Loucy (cell line): ENCODE measurements around the gene TWF1.
A peak's percentile ranks its signal among the peaks of the same experiment; 100 is the strongest.

ENCODE experiments used
- H2AFZ ChIP-seq: fragments of 200-600 bp; sonication (generic); 2 replicates; pipeline ENCODE4 v1.6.0; 2016; ENCODE audit warnings: antibody characterized with exemption, mild to moderate bottlenecking, low read length, moderate library complexity
- H3F3A ChIP-seq: fragments of 200-600 bp; 2 replicates; pipeline ENCODE4 v1.6.0; 2016; ENCODE audit warnings: antibody characterized with exemption, low read depth, mild to moderate bottlenecking
- H3K27me3 ChIP-seq: fragments of 200-600 bp; sonication (generic); 2 replicates; pipeline ENCODE4 v1.6.1; 2014; ENCODE audit warnings: low read length, mild to moderate bottlenecking; ENCODE audit not compliant: insufficient read depth, poor library complexity, severe bottlenecking
- H3K36me3 ChIP-seq: fragments of 200-600 bp; sonication (generic); 2 replicates; pipeline ENCODE4 v1.6.1; 2016; ENCODE audit warnings: low read length; ENCODE audit not compliant: insufficient read depth
- H3K4me1 ChIP-seq: fragments of 200-600 bp; sonication (generic); 2 replicates; pipeline ENCODE4 v1.5.1; 2014; ENCODE audit warnings: low read length, mild to moderate bottlenecking; ENCODE audit not compliant: insufficient read depth, poor library complexity, severe bottlenecking
- H3K4me2 ChIP-seq: fragments of 200-600 bp; sonication (generic); 2 replicates; pipeline ENCODE4 v1.6.0; 2014; ENCODE audit warnings: antibody characterized with exemption, low read length, low read depth, mild to moderate bottlenecking; ENCODE audit not compliant: poor library complexity, severe bottlenecking
- H3K4me3 ChIP-seq: fragments of 200-600 bp; sonication (generic); 2 replicates; pipeline ENCODE4 v1.5.1; 2014; ENCODE audit warnings: low read length, mild to moderate bottlenecking, mixed read lengths; ENCODE audit not compliant: poor library complexity, severe bottlenecking
- H3K79me2 ChIP-seq: fragments of 200-600 bp; sonication (generic); 2 replicates; pipeline ENCODE4 v1.6.1; 2014; ENCODE audit warnings: low read length; ENCODE audit not compliant: insufficient read depth
- H3K9ac ChIP-seq: fragments of 200-600 bp; sonication (generic); 2 replicates; pipeline ENCODE4 v1.6.0; 2014; ENCODE audit warnings: mild to moderate bottlenecking, low read depth, low read length, moderate library complexity; ENCODE audit not compliant: poor library complexity, severe bottlenecking
- H3K9me2 ChIP-seq: fragments of 200-600 bp; sonication (generic); replicated peaks from 2 replicates; pipeline ENCODE4 v1.6.1; 2016; ENCODE audit warnings: low read depth, low read length, mixed read lengths
- H3K9me3 ChIP-seq: fragments of 200-600 bp; sonication (generic); 2 replicates; pipeline ENCODE4 v1.6.1; 2014; ENCODE audit warnings: mild to moderate bottlenecking, antibody characterized with exemption, low read length, low read depth; ENCODE audit not compliant: insufficient read depth
- H4K20me1 ChIP-seq: fragments of 200-600 bp; sonication (generic); 2 replicates; pipeline ENCODE4 v1.6.0; 2014; ENCODE audit warnings: antibody characterized with exemption, low read length, mild to moderate bottlenecking; ENCODE audit not compliant: insufficient read depth, poor library complexity, severe bottlenecking
- CTCF ChIP-seq: fragments of 200-600 bp; sonication (generic); conservative IDR thresholded peaks from 2 replicates; pipeline ENCODE4 v1.5.1; 2014; ENCODE audit warnings: mild to moderate bottlenecking, antibody characterized with exemption, low read length
- EZH2phosphoT487 ChIP-seq: fragments of 200-600 bp; IDR thresholded peaks from 2 replicates; pipeline ENCODE4 v1.6.1; 2018; ENCODE audit warnings: antibody characterized with exemption, mild to moderate bottlenecking, moderate library complexity, borderline replicate concordance

Gene TWF1

GRCh38 chr12:43807386-43807785 is 1.3 kb upstream of the TWF1 start:
- H3F3A ChIP-seq, result no peaks in the 10 kb centered on the region
- peak overlapping the region; percentile 80 for H3K9ac ChIP-seq
- H3K27me3 ChIP-seq, result no peaks in the 10 kb centered on the region
- H3K4me3 ChIP-seq, result peak overlapping the region; percentile 99
- H2AFZ ChIP-seq, result no peak overlapping the region
- H3K36me3 ChIP-seq, result peaks cover 5% of the 10 kb centered on the region; the same call in 1 of the 2 replicates
- H4K20me1 ChIP-seq, result peaks cover 35% of the 10 kb centered on the region
- H3K4me1 ChIP-seq, result peaks cover 37% of the 10 kb centered on the region
- H3K9me3 ChIP-seq, result no peaks in the 10 kb centered on the region
- TF ChIP-seq CTCF (no peak), EZH2phosphoT487 (no peak)
- peaks cover 35% of the 10 kb centered on the region for H3K79me2 ChIP-seq
- peak overlapping the region; percentile 82 for H3K4me2 ChIP-seq
- no peaks in the 10 kb centered on the region for H3K9me2 ChIP-seq

- no peaks in the 10 kb centered on the region for H3K9me3 ChIP-seq
- H3K4me3 ChIP-seq, result peak overlapping the region; percentile 99
- H3K9ac ChIP-seq, result peak overlapping the region; percentile 80
- peaks cover 35% of the 10 kb centered on the region for H4K20me1 ChIP-seq
- peak overlapping the region; percentile 79 for H2AFZ ChIP-seq
- peaks cover 42% of the 10 kb centered on the region for H3K79me2 ChIP-seq
- H3K9me2 ChIP-seq, result no peaks in the 10 kb centered on the region
- H3K36me3 ChIP-seq, result peaks cover 5% of the 10 kb centered on the region; the same call in 1 of the 2 replicates
- no peaks in the 10 kb centered on the region for H3F3A ChIP-seq
- peak overlapping the region; percentile 82 for H3K4me2 ChIP-seq
- TF ChIP-seq EZH2phosphoT487, result no peak
- no peak for TF ChIP-seq CTCF
- H3K4me1 ChIP-seq, result peaks cover 37% of the 10 kb centered on the region
- no peaks in the 10 kb centered on the region for H3K27me3 ChIP-seq
These were observed 588 bp upstream of the TWF1 start for GRCh38 chr12:43806737-43807072.

- Histone ChIP-seq H2AFZ (peak overlapping the region; percentile 88), H3K9ac (peak overlapping the region; percentile 80), H3K4me3 (peak overlapping the region; percentile 99), H4K20me1 (peaks cover 36% of the 10 kb centered on the region), H3K36me3 (peaks cover 14% of the 10 kb centered on the region; the same call in 1 of the 2 replicates), H3K79me2 (peaks cover 53% of the 10 kb centered on the region), H3K9me3 (no peaks in the 10 kb centered on the region), H3F3A (no peaks in the 10 kb centered on the region), H3K4me2 (peak overlapping the region; percentile 100), H3K4me1 (peaks cover 40% of the 10 kb centered on the region), H3K27me3 (no peaks in the 10 kb centered on the region), H3K9me2 (no peaks in the 10 kb centered on the region)
- TF ChIP-seq EZH2phosphoT487, result no peak
- TF ChIP-seq CTCF, result no peak; the same call in 1 of the 2 replicates
These were observed 813 bp downstream of the TWF1 start for GRCh38 chr12:43805149-43805859.
